OCI-LY1 (cell line): ENCODE measurements around the gene PRKAR2B.
A peak's percentile ranks its signal among the peaks of the same experiment; 100 is the strongest.

Experiments
- H2AFZ ChIP-seq: fragments of 200-600 bp; sonication (generic), shearing (Covaris generic); 2 replicates; pipeline ENCODE4 v1.6.0; 2014; ENCODE audit warnings: antibody characterized with exemption, mild to moderate bottlenecking, low read length
- H3F3A ChIP-seq: fragments of 200-600 bp; sonication (generic), shearing (Covaris generic); 2 replicates; pipeline ENCODE4 v1.6.0; 2014; ENCODE audit warnings: mild to moderate bottlenecking, antibody characterized with exemption, low read length, moderate library complexity; ENCODE audit not compliant: insufficient read depth
- H3K27ac ChIP-seq: fragments of 200-600 bp; sonication (generic); 2 replicates; pipeline ENCODE4 v1.5.1; 2014; ENCODE audit warnings: low read length, mixed run types, mild to moderate bottlenecking, low read depth; ENCODE audit not compliant: poor library complexity, severe bottlenecking
- H3K27me3 ChIP-seq: fragments of 200-600 bp; sonication (generic); 2 replicates; pipeline ENCODE4 v1.6.0; 2014; ENCODE audit warnings: antibody characterized with exemption, mild to moderate bottlenecking, low read length, moderate library complexity; ENCODE audit not compliant: insufficient read depth
- H3K36me3 ChIP-seq: fragments of 200-600 bp; sonication (generic); 2 replicates; pipeline ENCODE4 v1.6.1; 2014; ENCODE audit warnings: mild to moderate bottlenecking, antibody characterized with exemption, low read length, moderate library complexity, mixed read lengths; ENCODE audit not compliant: insufficient read depth
- H3K4me1 ChIP-seq: fragments of 200-600 bp; sonication (generic); 2 replicates; pipeline ENCODE4 v1.5.1; 2014; ENCODE audit warnings: mild to moderate bottlenecking, low read length, moderate library complexity; ENCODE audit not compliant: insufficient read depth, severe bottlenecking
- H3K4me2 ChIP-seq: fragments of 200-600 bp; sonication (generic), shearing (Covaris generic); 2 replicates; pipeline ENCODE4 v1.6.1; 2014; ENCODE audit warnings: low read length
- H3K4me3 ChIP-seq: fragments of 200-600 bp; sonication (generic); 2 replicates; pipeline ENCODE4 v1.5.1; 2014; ENCODE audit warnings: low read length, low read depth, mild to moderate bottlenecking, mixed read lengths; ENCODE audit not compliant: poor library complexity, severe bottlenecking
- H3K79me2 ChIP-seq: fragments of 200-600 bp; shearing (Covaris generic); 2 replicates; pipeline ENCODE4 v1.6.1; 2016; ENCODE audit warnings: mixed run types, low read length, mixed read lengths; ENCODE audit not compliant: insufficient read depth
- H3K9ac ChIP-seq: fragments of 200-600 bp; sonication (generic), shearing (Covaris generic); 2 replicates; pipeline ENCODE4 v1.6.1; 2014; ENCODE audit warnings: mild to moderate bottlenecking, low read length, mixed read lengths
- H3K9me2 ChIP-seq: fragments of 200-600 bp; sonication (generic), shearing (Covaris generic); 2 replicates; pipeline ENCODE4 v1.6.1; 2014; ENCODE audit warnings: low read depth, mild to moderate bottlenecking, low read length, mixed read lengths
- H3K9me3 ChIP-seq: fragments of 200-600 bp; shearing (Covaris generic); 2 replicates; pipeline ENCODE4 v1.6.1; 2014; ENCODE audit warnings: low read length, mixed read lengths
- H4K20me1 ChIP-seq: fragments of 200-600 bp; sonication (generic), shearing (Covaris generic); 2 replicates; pipeline ENCODE4 v1.6.0; 2016; ENCODE audit warnings: mild to moderate bottlenecking, low read length; ENCODE audit not compliant: insufficient read depth
- CTCF ChIP-seq: fragments of 200-600 bp; sonication (generic), shearing (Covaris generic); IDR thresholded peaks from 2 replicates; pipeline ENCODE4 v1.5.1; 2017; ENCODE audit warnings: mild to moderate bottlenecking, antibody characterized with exemption, low read length, moderate library complexity, mixed read lengths
- EZH2 ChIP-seq: fragments of 200-600 bp; sonication (generic), shearing (Covaris generic); IDR thresholded peaks from 2 replicates; pipeline ENCODE4 v1.8.0; 2017; ENCODE audit warnings: borderline replicate concordance, mixed run types, mild to moderate bottlenecking, antibody characterized with exemption, low read length, moderate library complexity, mixed read lengths

Gene PRKAR2B

GRCh38 chr7:107044347-107045194, at the start of gene PRKAR2B:
Gene PRKAR2B (plus strand): TSS chr7:107044705. CDS start chr7:107044908, 203 bp downstream.
- no peaks in the 10 kb centered on the region for H3K27me3 ChIP-seq

GRCh38 chr7:106994833-106995232, 49.7 kb upstream of the PRKAR2B start:
- Histone ChIP-seq H3K27me3 (no peaks in the 10 kb centered on the region), H3K36me3 (no peaks in the 10 kb centered on the region), H3F3A (no peaks in the 10 kb centered on the region), H3K4me1 (no peaks in the 10 kb centered on the region), H4K20me1 (no peaks in the 10 kb centered on the region), H3K79me2 (no peaks in the 10 kb centered on the region), H3K9ac (no peak overlapping the region), H3K4me3 (no peak overlapping the region), H3K27ac (no peak overlapping the region), H2AFZ (no peak overlapping the region), H3K9me3 (no peaks in the 10 kb centered on the region), H3K4me2 (no peak overlapping the region), H3K9me2 (no peaks in the 10 kb centered on the region)
- TF ChIP-seq CTCF (no peak), EZH2 (no peak)

More at GRCh38 chr7:107044347-107045194, at the start of gene PRKAR2B:
- Histone ChIP-seq H3K4me3 (peak within 1 kb of the TSS; percentile 67), H3F3A (no peaks in the 10 kb centered on the region), H3K9ac (peak within 1 kb of the TSS; percentile 55), H4K20me1 (no peaks in the 10 kb centered on the region), H3K9me2 (no peaks in the 10 kb centered on the region), H3K27ac (no peak within 1 kb of the TSS), H3K9me3 (no peaks in the 10 kb centered on the region), H3K79me2 (no peaks in the 10 kb centered on the region), H3K4me2 (peak within 1 kb of the TSS; percentile 96), H2AFZ (no peak within 1 kb of the TSS; the same call in 1 of the 2 replicates), H3K4me1 (peaks cover 16% of the 10 kb centered on the region), H3K36me3 (no peaks in the 10 kb centered on the region)
- TF ChIP-seq CTCF, result no peak
- no peak for TF ChIP-seq EZH2

GRCh38 chr7:106997487-106998271, 46.8 kb upstream of the PRKAR2B start:
- H3K36me3 ChIP-seq, result no peaks in the 10 kb centered on the region
- H3K27me3 ChIP-seq, result no peaks in the 10 kb centered on the region
- H4K20me1 ChIP-seq, result no peaks in the 10 kb centered on the region
- H3K27ac ChIP-seq, result no peak overlapping the region
- H3K4me3 ChIP-seq, result no peak overlapping the region
- no peaks in the 10 kb centered on the region for H3K9me2 ChIP-seq
- no peaks in the 10 kb centered on the region for H3F3A ChIP-seq
- H2AFZ ChIP-seq, result no peak overlapping the region
- no peaks in the 10 kb centered on the region for H3K9me3 ChIP-seq
- no peaks in the 10 kb centered on the region for H3K4me1 ChIP-seq
- H3K79me2 ChIP-seq, result no peaks in the 10 kb centered on the region
- TF ChIP-seq CTCF (no peak), EZH2 (no peak)
- H3K4me2 ChIP-seq, result no peak overlapping the region
- H3K9ac ChIP-seq, result no peak overlapping the region
